ENCODE measurements around the gene CDKN2AIPNL.

The CDKN2AIPNL gene

GRCh38 chr5:134370871-134371833 is 40.5 kb downstream of the CDKN2AIPNL start, which contains the start of gene UBE2B (continued):
- TF ChIP-seq ZNF558 (tag by site-specific recombination; IDR thresholded peaks at IDR 0.05) (peak; percentile 36; the same call in 1 of the 2 replicates), ZBTB20 (tag by site-specific recombination; IDR thresholded peaks at IDR 0.05) (peak; percentile 44; the same call in 1 of the 2 replicates), ZBTB49 (tag by site-specific recombination; IDR thresholded peaks at IDR 0.05; ENCODE audit: low read depth) (no peak), PRDM2 (tag by site-specific recombination; IDR thresholded peaks at IDR 0.05; ENCODE audit: borderline replicate concordance) (no peak), ZNF530 (tag by site-specific recombination; IDR thresholded peaks at IDR 0.05; ENCODE audit: low read depth) (no peak), PRDM1 (tag by site-specific recombination; IDR thresholded peaks at IDR 0.05) (peak; percentile 74), BCL11B (tag by site-specific recombination; IDR thresholded peaks at IDR 0.05; ENCODE audit: low read depth) (peak; percentile 62; the same call in 1 of the 2 replicates), ZNF114 (tag by site-specific recombination; IDR thresholded peaks at IDR 0.05) (no peak), HOXA7 (CRISPR knock-in tag; IDR thresholded peaks at IDR 0.05; ENCODE audit: borderline replicate concordance) (no peak), ZNF292 (tag by site-specific recombination; IDR thresholded peaks at IDR 0.05; ENCODE audit: borderline replicate concordance, low read depth) (no peak), ZNF266 (tag by site-specific recombination; IDR thresholded peaks at IDR 0.05; ENCODE audit: low read depth) (peak; percentile 7; the same call in 1 of the 2 replicates), BCL11A (tag by site-specific recombination; IDR thresholded peaks at IDR 0.05; ENCODE audit: low read depth) (0 out of 2 replicates have a peak, but pooled peaks have one; percentile 52), ZNF280C (tag by site-specific recombination; IDR thresholded peaks at IDR 0.05) (no peak), ZNF529 (tag by site-specific recombination; IDR thresholded peaks at IDR 0.05; ENCODE audit: insufficient replicate concordance) (no peak), SETDB1 (IDR thresholded peaks at IDR 0.05; ENCODE audit: insufficient read length, low read length) (no peak), ZNF214 (tag by site-specific recombination; IDR thresholded peaks at IDR 0.05; ENCODE audit: borderline replicate concordance) (no peak), PRDM6 (tag by site-specific recombination; IDR thresholded peaks at IDR 0.05) (no peak), ZNF548 (tag by site-specific recombination; IDR thresholded peaks at IDR 0.05) (no peak), ZNF670 (tag by site-specific recombination; IDR thresholded peaks at IDR 0.05; ENCODE audit: low read depth) (no peak), ZNF510 (tag by site-specific recombination; IDR thresholded peaks at IDR 0.05; ENCODE audit: insufficient replicate concordance) (no peak), ZBTB11 (tag by site-specific recombination; conservative IDR thresholded peaks at IDR 0.05; ENCODE audit: low read depth) (peak; percentile 88)

Data from HEK293 (cell line).